ENCODE measurements around the gene PSEN1.

DNA sequence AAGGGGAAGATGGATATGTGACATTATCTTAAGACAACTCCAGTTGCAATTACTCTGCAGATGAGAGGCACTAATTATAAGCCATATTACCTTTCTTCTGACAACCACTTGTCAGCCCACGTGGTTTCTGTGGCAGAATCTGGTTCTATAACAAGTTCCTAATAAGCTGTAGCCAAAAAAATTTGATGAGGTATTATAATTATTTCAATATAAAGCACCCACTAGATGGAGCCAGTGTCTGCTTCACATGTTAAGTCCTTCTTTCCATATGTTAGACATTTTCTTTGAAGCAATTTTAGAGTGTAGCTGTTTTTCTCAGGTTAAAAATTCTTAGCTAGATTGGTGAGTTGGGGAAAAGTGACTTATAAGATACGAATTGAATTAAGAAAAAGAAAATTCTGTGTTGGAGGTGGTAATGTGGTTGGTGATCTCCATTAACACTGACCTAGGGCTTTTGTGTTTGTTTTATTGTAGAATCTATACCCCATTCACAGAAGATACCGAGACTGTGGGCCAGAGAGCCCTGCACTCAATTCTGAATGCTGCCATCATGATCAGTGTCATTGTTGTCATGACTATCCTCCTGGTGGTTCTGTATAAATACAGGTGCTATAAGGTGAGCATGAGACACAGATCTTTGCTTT is 36.9 kb downstream of the PSEN1 start:
- no peak for TF ChIP-seq EZH2 (IDR thresholded peaks at IDR 0.05; ENCODE audit: borderline replicate concordance, low read depth, low read length, poor library complexity, severe bottlenecking)
- TF ChIP-seq, protein P1, sequence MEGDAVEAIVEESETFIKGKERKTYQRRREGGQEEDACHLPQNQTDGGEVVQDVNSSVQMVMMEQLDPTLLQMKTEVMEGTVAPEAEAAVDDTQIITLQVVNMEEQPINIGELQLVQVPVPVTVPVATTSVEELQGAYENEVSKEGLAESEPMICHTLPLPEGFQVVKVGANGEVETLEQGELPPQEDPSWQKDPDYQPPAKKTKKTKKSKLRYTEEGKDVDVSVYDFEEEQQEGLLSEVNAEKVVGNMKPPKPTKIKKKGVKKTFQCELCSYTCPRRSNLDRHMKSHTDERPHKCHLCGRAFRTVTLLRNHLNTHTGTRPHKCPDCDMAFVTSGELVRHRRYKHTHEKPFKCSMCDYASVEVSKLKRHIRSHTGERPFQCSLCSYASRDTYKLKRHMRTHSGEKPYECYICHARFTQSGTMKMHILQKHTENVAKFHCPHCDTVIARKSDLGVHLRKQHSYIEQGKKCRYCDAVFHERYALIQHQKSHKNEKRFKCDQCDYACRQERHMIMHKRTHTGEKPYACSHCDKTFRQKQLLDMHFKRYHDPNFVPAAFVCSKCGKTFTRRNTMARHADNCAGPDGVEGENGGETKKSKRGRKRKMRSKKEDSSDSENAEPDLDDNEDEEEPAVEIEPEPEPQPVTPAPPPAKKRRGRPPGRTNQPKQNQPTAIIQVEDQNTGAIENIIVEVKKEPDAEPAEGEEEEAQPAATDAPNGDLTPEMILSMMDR (conservative IDR thresholded peaks at IDR 0.05; ENCODE audit: low read depth, low read length), result peak; percentile 65
